Endothelial cell of umbilical vein (primary cell): ENCODE measurements around the gene MUC3A. TPM values are rescaled to one million over a fixed set of nuclear protein-coding genes. Genes with fewer than 3 reads are reported as not detected.
"Not testable (repeated sequence)": the region's sequence is repeated elsewhere in the genome, so short reads cannot be mapped to it uniquely, and the experiment has no call there.

Source experiments
- BruUV-seq: library from RNA; stranded (reverse); fragments of 400-500 nt; replicated peaks from 2 replicates; lab custom pipeline; 2021; lab: Mats Ljungman, UMichigan
- CTCF ChIA-PET: fragments of 300-600, 350-600 bp; sonication (Branson Sonifier 250); formaldehyde crosslinking; loops from one replicate; lab custom pipeline; 2021; ENCODE audit warnings: antibody characterized with exemption, inconsistent platforms; lab: Charles Lee
- POLR2A ChIA-PET: fragments of 300-600, 350-600 bp; sonication (Branson Sonifier 250); formaldehyde crosslinking; loops from one replicate; lab custom pipeline; 2021; ENCODE audit warnings: antibody characterized with exemption, inconsistent platforms; lab: Charles Lee
- DNase-seq: peaks from one replicate; pipeline ENCODE4 v3.0.0-alpha.2; 2011; ENCODE audit warnings: low read depth, low spot score
- FAIRE-seq: peaks from 2 replicates; lab custom pipeline; 2011; peaks lifted over from hg19 to GRCh38; lab: Jason Lieb, UNC
- H2AFZ ChIP-seq: 2 replicates; pipeline ENCODE4 v1.6.0; 2012; ENCODE audit warnings: low read depth, low read length, control low read depth, inconsistent platforms
- H3K27ac ChIP-seq: 2 replicates; pipeline ENCODE4 v1.5.1; 2011; ENCODE audit warnings: low read depth, mild to moderate bottlenecking, control low read depth, low read length, moderate library complexity; ENCODE audit not compliant: insufficient read depth
- H3K27me3 ChIP-seq, 2 experiments: 2 replicates each; pipeline versions ENCODE4 v1.6.0 to v1.6.1; 2011; ENCODE audit warnings: low read length in 2 of 2, mixed read lengths in 1 of 2; ENCODE audit not compliant: control insufficient read depth in 2 of 2, insufficient read depth in 2 of 2
- H3K36me3 ChIP-seq, 2 experiments: 2 replicates in 1 of 2; 3 replicates in 1 of 2; pipeline ENCODE4 v1.5.1; 2011; ENCODE audit warnings: low read length in 2 of 2, mild to moderate bottlenecking in 1 of 2, moderate library complexity in 1 of 2; ENCODE audit not compliant: control insufficient read depth in 2 of 2, insufficient read depth in 2 of 2; ENCODE audit errors: extremely low read depth in 1 of 2
- H3K4me1 ChIP-seq: 3 replicates; pipeline ENCODE4 v1.5.1; 2011; ENCODE audit warnings: mild to moderate bottlenecking, low read length; ENCODE audit not compliant: control insufficient read depth, insufficient read depth; ENCODE audit errors: extremely low read depth
- H3K4me2 ChIP-seq: 2 replicates; pipeline ENCODE4 v1.6.1; 2011; ENCODE audit warnings: low read length, control low read depth, mixed read lengths; ENCODE audit not compliant: insufficient read depth
- H3K4me3 ChIP-seq, 3 experiments: fragments of 200-600 bp in 1 of 3; sonication (generic), shearing (Covaris generic) in 1 of 3; replicated peaks in 1 of 3; 2 replicates each; pipeline ENCODE4 v1.5.1; 2011 to 2016; ENCODE audit warnings: control low read depth in 3 of 3, low read length in 3 of 3, mild to moderate bottlenecking in 2 of 3, inconsistent platforms in 1 of 3, low read depth in 1 of 3, moderate library complexity in 1 of 3; ENCODE audit not compliant: insufficient read depth in 1 of 3
- H3K79me2 ChIP-seq: 2 replicates; pipeline ENCODE4 v1.6.0; 2012; ENCODE audit warnings: low read length, inconsistent platforms; ENCODE audit not compliant: control insufficient read depth, insufficient read depth
- H3K9ac ChIP-seq: replicated peaks from 2 replicates; pipeline ENCODE3; 2011; ENCODE audit warnings: low read length, control low read depth; ENCODE audit not compliant: insufficient read depth; ENCODE audit errors: extremely low read depth
- H3K9me1 ChIP-seq: replicated peaks from 3 replicates; pipeline ENCODE4 v1.6.0; 2011; ENCODE audit warnings: mild to moderate bottlenecking, low read length; ENCODE audit not compliant: control insufficient read depth, insufficient read depth; ENCODE audit errors: extremely low read depth
- H3K9me3 ChIP-seq: replicated peaks from 2 replicates; pipeline ENCODE4 v1.5.1; 2012; ENCODE audit warnings: low read length, inconsistent platforms; ENCODE audit not compliant: control insufficient read depth, insufficient read depth
- H4K20me1 ChIP-seq: replicated peaks from 2 replicates; pipeline ENCODE3; 2011; ENCODE audit warnings: mild to moderate bottlenecking, low read length; ENCODE audit not compliant: control insufficient read depth, insufficient read depth; ENCODE audit errors: extremely low read depth
- CTCF ChIP-seq, 2 donors: IDR thresholded peaks; 1 replicate in 1 of 2; 2 replicates in 1 of 2; pipeline ENCODE4 v1.5.1; 2011; ENCODE audit warnings: low read length in 2 of 2, mild to moderate bottlenecking in 2 of 2, moderate library complexity in 2 of 2, control low read depth in 1 of 2, inconsistent platforms in 1 of 2, low read depth in 1 of 2; ENCODE audit not compliant: insufficient read depth in 1 of 2; ENCODE audit errors: extremely low read depth in 1 of 2
- FOS ChIP-seq: IDR thresholded peaks from 2 replicates; pipeline ENCODE4 v1.6.1; 2011; ENCODE audit warnings: mild to moderate bottlenecking, low read length, moderate library complexity, borderline replicate concordance; ENCODE audit not compliant: insufficient read depth
- GATA2 ChIP-seq: IDR thresholded peaks from 2 replicates; pipeline ENCODE4 v1.7.0; 2011; ENCODE audit warnings: low read depth, mild to moderate bottlenecking, moderate library complexity, mixed read lengths, low read length; ENCODE audit not compliant: insufficient read length, insufficient read depth
- MAX ChIP-seq: IDR thresholded peaks from 2 replicates; pipeline ENCODE4 v1.6.1; 2011; ENCODE audit not compliant: insufficient read depth, insufficient read length
- MYC ChIP-seq: IDR thresholded peaks from one replicate; pipeline ENCODE4 v1.6.1; 2011; ENCODE audit warnings: mild to moderate bottlenecking, low read depth, low read length
- POLR2A ChIP-seq: IDR thresholded peaks from 2 replicates; pipeline ENCODE4 v1.6.1; 2012; ENCODE audit warnings: low read depth, mild to moderate bottlenecking, control low read depth, low read length
- POLR2AphosphoS5 ChIP-seq: IDR thresholded peaks from 2 replicates; pipeline ENCODE4 v1.6.1; 2012; ENCODE audit warnings: low read depth, mild to moderate bottlenecking, control low read depth, low read length, moderate library complexity; ENCODE audit not compliant: insufficient read depth
- dilution Hi-C: fragments of 300-500 bp; cut with MboI; formaldehyde crosslinking; loops from one replicate; pipeline ENCODE4 v1.15.0; 2019; ENCODE audit warnings: low sequenced_read_pairs; ENCODE audit not compliant: extremely low pct_ligation_motif_present
- intact Hi-C: fragments of 100-400 bp; cut with micrococcal nuclease; formaldehyde crosslinking; loops from one replicate; pipeline ENCODE4 v1.10.0; 2022
- polyA plus RNA-seq, 4 experiments: library from polyadenylated mRNA; depleted of rRNA in 3 of 4; stranded (reverse) in 3 of 4; unstranded in 1 of 4; fragments of >200 nt; gene quantifications; 2 replicates each; pipeline versions ENCODE4 v1.2.1 to v1.2.3, GENCODE V29; 2011 to 2012; ENCODE audit warnings: missing spikeins in 1 of 4
- total RNA-seq: library from RNA; stranded (reverse); gene quantifications from 2 replicates; pipeline ENCODE4 v1.2.3, GENCODE V29; 2021

MUC3A gene
- total and polyA plus RNA-seq, 2 donors (not counting 3 experiments of a cell fraction or from before 2014, with no cell fraction given), result not detected

GRCh38 chr7:100985033-100985797, 35.9 kb downstream of the MUC3A start:
- H3K79me2 ChIP-seq, H3K9ac ChIP-seq, intact Hi-C loops, H3K4me1 ChIP-seq, H3K4me2 ChIP-seq, H3K9me3 ChIP-seq, H3K9me1 ChIP-seq, H2AFZ ChIP-seq, dilution Hi-C loops, H3K27ac ChIP-seq, POLR2A ChIA-PET, BruUV-seq, DNase-seq, H4K20me1 ChIP-seq, H3K27me3 ChIP-seq, H3K36me3 ChIP-seq, H3K4me3 ChIP-seq, FAIRE-seq: not testable (repeated sequence)
- CTCF ChIA-PET, result interaction anchor here (1.7 kb wide), 1 partner anchor 19 kb away, joined by 6 read pairs; no protein-coding TSS in a partner anchor

GRCh38 chr7:100991631-100992030, 42.3 kb downstream of the MUC3A start:
- CTCF ChIA-PET, result no interaction called here
- no TSS peak for BruUV-seq
- intact Hi-C loops (no loop called here), dilution Hi-C loops (no loop called here)
- H3K4me3 ChIP-seq, result no peak overlapping the region
- TF ChIP-seq GATA2, result no peak
- no peak for TF ChIP-seq MYC
- no peak for TF ChIP-seq MAX
- TF ChIP-seq POLR2AphosphoS5, result no peak
- no peak for TF ChIP-seq FOS
- TF ChIP-seq CTCF (IDR thresholded peaks at IDR 0.05; ENCODE audit: extremely low read depth in 1 of 2, insufficient read depth in 1 of 2, low read depth in 1 of 2, low read length in 2 of 2), result no peak
- no peak for TF ChIP-seq POLR2A
- H3K9me3 ChIP-seq, result no peaks in the 10 kb centered on the region
- H3K9ac ChIP-seq, result no peak overlapping the region
- no peaks in the 10 kb centered on the region for H3K79me2 ChIP-seq
- H3K4me2 ChIP-seq, result no peak overlapping the region
- DNase-seq (no peak), FAIRE-seq (no peak)
- H3K9me1 ChIP-seq, result no peaks in the 10 kb centered on the region
- H3K4me1 ChIP-seq, result no peaks in the 10 kb centered on the region
- POLR2A ChIA-PET, result no interaction called here
- H3K27me3 ChIP-seq, result no peaks in the 10 kb centered on the region
- H2AFZ ChIP-seq, result no peak overlapping the region
- H4K20me1 ChIP-seq, result no peaks in the 10 kb centered on the region
- no peak overlapping the region for H3K27ac ChIP-seq
- H3K36me3 ChIP-seq, result no peaks in the 10 kb centered on the region

- dilution Hi-C loops, CTCF ChIA-PET: not testable (repeated sequence)
These were observed 42.9 kb downstream of the MUC3A start for GRCh38 chr7:100992280-100992679.

More at GRCh38 chr7:100992280-100992679, 42.9 kb downstream of the MUC3A start:
- H3K9ac ChIP-seq, H2AFZ ChIP-seq, H3K27ac ChIP-seq, H3K4me3 ChIP-seq, H3K79me2 ChIP-seq, H3K9me3 ChIP-seq, FAIRE-seq, H3K27me3 ChIP-seq, H3K9me1 ChIP-seq, DNase-seq, H3K4me1 ChIP-seq, H3K36me3 ChIP-seq, BruUV-seq, POLR2A ChIA-PET, H4K20me1 ChIP-seq, H3K4me2 ChIP-seq, intact Hi-C loops: not testable (repeated sequence)
